ENCODE results near the gene MICALL2. TPM values are rescaled to one million over a fixed set of nuclear protein-coding genes. Genes with fewer than 3 reads are reported as not detected.

MICALL2 gene
- total and polyA plus RNA-seq, 7 experiments from 2014 or later: 0.37 to 5.0 (median 2.3) TPM

GRCh38 chr7:1404898-1405548 is 54.2 kb downstream of the MICALL2 start:
- no peak overlapping the region for H3K27ac ChIP-seq (ENCODE audit: low read depth, low read length)
- Mint-ChIP-seq H3K4me3 (no peak overlapping the region), H3K36me3 (peaks cover 0 to 13% (median 0%) of the 10 kb centered on the region in 5 donors), H3K27me3 (peaks cover 37 to 67% (median 47%) of the 10 kb centered on the region in 5 donors), H3K27ac (no peak overlapping the region), H3K4me1 (peaks cover 5 to 9% (median 7%) of the 10 kb centered on the region in 7 donors), H3K9me3 (peaks cover 0 to 22% (median 8%) of the 10 kb centered on the region in 11 donors)
- ATAC-seq (no peak), DNase-seq (no peak)
- peaks cover 0 to 6% of the 10 kb centered on the region in 2 donors for H3K27me3 ChIP-seq (ENCODE audit: control insufficient read depth in 2 of 2, insufficient read depth in 2 of 2, low read length in 2 of 2)
- intact Hi-C loops (cut with micrococcal nuclease): no loop called here
- no peaks in the 10 kb centered on the region for H3K4me1 ChIP-seq (ENCODE audit: control insufficient read depth in 2 of 2, insufficient read depth in 2 of 2, low read length in 2 of 2)
- ChIA-PET CTCF (no interaction called here), POLR2A (no interaction called here)
- no peaks in the 10 kb centered on the region for H3K36me3 ChIP-seq (ENCODE audit: control insufficient read depth in 2 of 3, insufficient read depth in 3 of 3, low read length in 3 of 3)
- no peak overlapping the region for H3K4me3 ChIP-seq (ENCODE audit: low read length)
- peaks cover 0 to 9% (median 0%) of the 10 kb centered on the region in 3 experiments for H3K9me3 ChIP-seq (ENCODE audit: control insufficient read depth in 2 of 3, low read length in 3 of 3)

- H3K4me3 ChIP-seq (ENCODE audit: low read length): no peak overlapping the region
- H3K27ac Mint-ChIP-seq: peak overlapping the region in 1 of 9 donors; percentile 22
- H3K9me3 ChIP-seq (ENCODE audit: control insufficient read depth in 2 of 3, low read length in 3 of 3): peaks cover 0 to 9% (median 0%) of the 10 kb centered on the region in 3 experiments
- no peaks in the 10 kb centered on the region for H3K4me1 ChIP-seq (ENCODE audit: control insufficient read depth in 2 of 2, insufficient read depth in 2 of 2, low read length in 2 of 2)
- H3K4me3 Mint-ChIP-seq: peak overlapping the region in 1 of 10 donors; percentile 52
- CTCF ChIA-PET: no interaction called here
- peaks cover 5 to 9% (median 7%) of the 10 kb centered on the region in 7 donors for H3K4me1 Mint-ChIP-seq
- DNase-seq: no peak
- POLR2A ChIA-PET: interaction anchor here (0.5 kb wide), 1 partner anchor 599 kb away, joined by 3 read pairs; no protein-coding TSS in a partner anchor
- no peak overlapping the region for H3K27ac ChIP-seq (ENCODE audit: low read depth, low read length)
- H3K9me3 Mint-ChIP-seq: peaks cover 0 to 22% (median 8%) of the 10 kb centered on the region in 11 donors
- intact Hi-C loops (cut with micrococcal nuclease): no loop called here
- H3K27me3 ChIP-seq (ENCODE audit: control insufficient read depth in 2 of 2, insufficient read depth in 2 of 2, low read length in 2 of 2): peaks cover 0 to 6% of the 10 kb centered on the region in 2 donors
- H3K36me3 ChIP-seq (ENCODE audit: control insufficient read depth in 2 of 3, insufficient read depth in 3 of 3, low read length in 3 of 3): no peaks in the 10 kb centered on the region
- peaks cover 0 to 13% (median 0%) of the 10 kb centered on the region in 5 donors for H3K36me3 Mint-ChIP-seq
- peaks cover 37 to 69% (median 47%) of the 10 kb centered on the region in 5 donors for H3K27me3 Mint-ChIP-seq
- ATAC-seq: no peak
These were observed 54.8 kb downstream of the MICALL2 start for GRCh38 chr7:1404460-1404809.

GRCh38 chr7:1403638-1404459 is 55.4 kb downstream of the MICALL2 start:
- Mint-ChIP-seq H3K27ac (peak overlapping the region in 1 of 9 donors; percentile 22), H3K4me1 (peaks cover 5 to 9% (median 7%) of the 10 kb centered on the region in 7 donors), H3K4me3 (peak overlapping the region in 6 of 10 donors; percentile 4 to 52 (median 27)), H3K9me3 (peaks cover 0 to 22% (median 9%) of the 10 kb centered on the region in 11 donors), H3K27me3 (peaks cover 39 to 69% (median 49%) of the 10 kb centered on the region in 5 donors), H3K36me3 (peaks cover 0 to 13% (median 0%) of the 10 kb centered on the region in 5 donors)
- no peak overlapping the region for H3K27ac ChIP-seq (ENCODE audit: low read depth, low read length)
- ChIA-PET POLR2A (interaction anchor here (0.5 kb wide), 1 partner anchor 598 kb away, joined by 3 read pairs; no protein-coding TSS in a partner anchor), CTCF (interaction anchor here (0.6 kb wide), 1 partner anchor 143 kb away, joined by 3 read pairs; no protein-coding TSS in a partner anchor)
- intact Hi-C loops (cut with micrococcal nuclease): no loop called here
- no peak for ATAC-seq
- H3K36me3 ChIP-seq (ENCODE audit: control insufficient read depth in 2 of 3, insufficient read depth in 3 of 3, low read length in 3 of 3): no peaks in the 10 kb centered on the region
- DNase-seq: peak in 3 of 9 donors; percentile 6 to 22 (median 8)
- no peaks in the 10 kb centered on the region for H3K4me1 ChIP-seq (ENCODE audit: control insufficient read depth in 2 of 2, insufficient read depth in 2 of 2, low read length in 2 of 2)
- H3K4me3 ChIP-seq (ENCODE audit: low read length): no peak overlapping the region
- peaks cover 0 to 6% of the 10 kb centered on the region in 2 donors for H3K27me3 ChIP-seq (ENCODE audit: control insufficient read depth in 2 of 2, insufficient read depth in 2 of 2, low read length in 2 of 2)
- peaks cover 0 to 9% (median 0%) of the 10 kb centered on the region in 3 experiments for H3K9me3 ChIP-seq (ENCODE audit: control insufficient read depth in 2 of 3, low read length in 3 of 3)

- no peak for DNase-seq
- CTCF ChIA-PET: interaction anchor here (0.6 kb wide), 1 partner anchor 144 kb away, joined by 3 read pairs; no protein-coding TSS in a partner anchor
- no peaks in the 10 kb centered on the region for H3K36me3 ChIP-seq (ENCODE audit: control insufficient read depth in 2 of 3, insufficient read depth in 3 of 3, low read length in 3 of 3)
These were observed 56.3 kb downstream of the MICALL2 start for GRCh38 chr7:1402791-1403637.

GRCh38 chr7:1402110-1402790 is 57.0 kb downstream of the MICALL2 start:
- peaks cover 0 to 9% (median 0%) of the 10 kb centered on the region in 3 experiments for H3K9me3 ChIP-seq (ENCODE audit: control insufficient read depth in 2 of 3, low read length in 3 of 3)
- H3K4me1 Mint-ChIP-seq: peaks cover 5 to 9% (median 7%) of the 10 kb centered on the region in 7 donors
- ChIA-PET POLR2A (no interaction called here), CTCF (no interaction called here)
- ATAC-seq (no peak), DNase-seq (no peak)
- intact Hi-C loops (cut with micrococcal nuclease): no loop called here
- no peaks in the 10 kb centered on the region for H3K4me1 ChIP-seq (ENCODE audit: control insufficient read depth in 2 of 2, insufficient read depth in 2 of 2, low read length in 2 of 2)
- peaks cover 0 to 30% (median 9%) of the 10 kb centered on the region in 11 donors for H3K9me3 Mint-ChIP-seq
- H3K27ac Mint-ChIP-seq: no peak overlapping the region
- no peak overlapping the region for H3K27ac ChIP-seq (ENCODE audit: low read depth, low read length)
- no peaks in the 10 kb centered on the region for H3K36me3 ChIP-seq (ENCODE audit: control insufficient read depth in 2 of 3, insufficient read depth in 3 of 3, low read length in 3 of 3)
- H3K4me3 ChIP-seq (ENCODE audit: low read length): no peak overlapping the region
- H3K27me3 Mint-ChIP-seq: peaks cover 40 to 78% (median 54%) of the 10 kb centered on the region in 5 donors
- H3K4me3 Mint-ChIP-seq: no peak overlapping the region
- H3K27me3 ChIP-seq (ENCODE audit: control insufficient read depth in 2 of 2, insufficient read depth in 2 of 2, low read length in 2 of 2): peaks cover 0 to 6% of the 10 kb centered on the region in 2 donors
- peaks cover 0 to 16% (median 3%) of the 10 kb centered on the region in 5 donors for H3K36me3 Mint-ChIP-seq

More at GRCh38 chr7:1402791-1403637, 56.3 kb downstream of the MICALL2 start:
- H3K4me1 ChIP-seq (ENCODE audit: control insufficient read depth in 2 of 2, insufficient read depth in 2 of 2, low read length in 2 of 2): no peaks in the 10 kb centered on the region
- peaks cover 0 to 6% of the 10 kb centered on the region in 2 donors for H3K27me3 ChIP-seq (ENCODE audit: control insufficient read depth in 2 of 2, insufficient read depth in 2 of 2, low read length in 2 of 2)
- no peak overlapping the region for H3K4me3 ChIP-seq (ENCODE audit: low read length)
- H3K36me3 Mint-ChIP-seq: peaks cover 0 to 13% (median 0%) of the 10 kb centered on the region in 5 donors
- H3K4me3 Mint-ChIP-seq: no peak overlapping the region
- peaks cover 0 to 9% (median 0%) of the 10 kb centered on the region in 3 experiments for H3K9me3 ChIP-seq (ENCODE audit: control insufficient read depth in 2 of 3, low read length in 3 of 3)
- intact Hi-C loops (cut with micrococcal nuclease): no loop called here
- peaks cover 40 to 73% (median 48%) of the 10 kb centered on the region in 5 donors for H3K27me3 Mint-ChIP-seq
- peaks cover 0 to 25% (median 9%) of the 10 kb centered on the region in 11 donors for H3K9me3 Mint-ChIP-seq
- no peak overlapping the region for H3K27ac ChIP-seq (ENCODE audit: low read depth, low read length)
- peaks cover 5 to 9% (median 7%) of the 10 kb centered on the region in 7 donors for H3K4me1 Mint-ChIP-seq
- H3K27ac Mint-ChIP-seq: no peak overlapping the region
- ATAC-seq: no peak
- POLR2A ChIA-PET: no interaction called here
